HL-60 (cell line): ENCODE data around the gene TMEM135.

Source experiments
- CTCF ChIP-seq: IDR thresholded peaks from one replicate; pipeline ENCODE4 v1.5.1; 2011; ENCODE audit warnings: low read length, control low read depth, inconsistent platforms; ENCODE audit not compliant: insufficient read depth
- GABPA ChIP-seq: IDR thresholded peaks from 2 replicates; pipeline ENCODE4 v1.6.1; 2012; ENCODE audit warnings: low read depth
- POLR2AphosphoS5 ChIP-seq: IDR thresholded peaks from 2 replicates; pipeline ENCODE4 v1.6.1; 2012; ENCODE audit warnings: low read depth
- REST ChIP-seq: IDR thresholded peaks from 2 replicates; pipeline ENCODE4 v1.6.1; 2012; ENCODE audit warnings: low read depth; ENCODE audit not compliant: insufficient replicate concordance
- SPI1 ChIP-seq: IDR thresholded peaks from 2 replicates; pipeline ENCODE4 v1.6.1; 2012; ENCODE audit warnings: low read depth, mild to moderate bottlenecking, borderline replicate concordance

- TF ChIP-seq CTCF = no peak
- no peak for TF ChIP-seq POLR2AphosphoS5
- TF ChIP-seq REST = no peak
- no peak for TF ChIP-seq GABPA
- TF ChIP-seq SPI1 = no peak
Measured at GRCh38 chr11:87038235-87038977, 672 bp downstream of the TMEM135 start.
